SKM-1 treated with dmso at 0.1 percent for 144 hours (cell line): Measurements from ENCODE around the gene PLPP2.
"Not testable (repeated sequence)": the region's sequence is repeated elsewhere in the genome, so short reads cannot be mapped to it uniquely, and the experiment has no call there.

Experiments used
- DNase-seq: peaks from one replicate; lab custom pipeline; 2025; ENCODE audit not compliant: unreplicated experiment; lab: John Stamatoyannopoulos, UW

PLPP2 gene

DNA sequence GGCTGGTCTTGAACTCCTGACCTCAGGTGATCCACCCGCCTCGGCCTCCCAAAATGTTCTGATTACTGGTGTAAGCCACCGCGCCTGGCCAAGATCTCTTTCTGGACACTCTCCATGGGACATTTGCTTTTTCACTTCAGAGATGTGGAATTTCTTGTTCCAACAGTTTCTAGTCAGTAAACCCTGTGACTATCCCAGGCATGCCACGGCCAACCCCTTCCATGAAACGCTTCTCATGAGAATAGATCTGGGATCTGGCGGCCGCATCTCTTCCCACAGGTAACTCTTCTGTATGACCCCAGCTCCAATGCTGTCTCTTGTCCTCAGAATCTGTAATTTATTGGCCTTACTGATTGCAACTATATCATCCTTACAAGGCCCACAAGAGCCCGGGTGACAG, 16.2 kb downstream of the PLPP2 start:
- DNase-seq, result no peak

DNA sequence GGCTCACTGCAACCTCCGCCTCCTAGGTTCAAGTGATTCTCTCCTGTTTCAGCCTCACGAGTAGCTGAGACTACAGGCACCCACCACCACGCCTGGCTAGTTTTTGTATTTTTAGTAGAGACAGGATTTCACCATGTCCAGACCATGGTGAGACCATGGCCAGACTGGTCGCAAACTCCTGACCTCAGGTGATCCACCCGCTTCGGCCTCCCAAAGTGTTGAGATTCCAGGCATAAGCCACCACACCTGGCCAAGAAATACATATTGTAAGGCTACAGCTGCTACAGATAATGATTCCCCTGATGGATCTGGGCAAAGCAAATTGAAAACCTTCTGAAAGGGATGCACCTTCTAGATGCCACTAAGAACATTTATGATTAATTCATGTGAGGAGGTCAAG, 17.8 kb downstream of the PLPP2 start:
- no peak for DNase-seq

DNA sequence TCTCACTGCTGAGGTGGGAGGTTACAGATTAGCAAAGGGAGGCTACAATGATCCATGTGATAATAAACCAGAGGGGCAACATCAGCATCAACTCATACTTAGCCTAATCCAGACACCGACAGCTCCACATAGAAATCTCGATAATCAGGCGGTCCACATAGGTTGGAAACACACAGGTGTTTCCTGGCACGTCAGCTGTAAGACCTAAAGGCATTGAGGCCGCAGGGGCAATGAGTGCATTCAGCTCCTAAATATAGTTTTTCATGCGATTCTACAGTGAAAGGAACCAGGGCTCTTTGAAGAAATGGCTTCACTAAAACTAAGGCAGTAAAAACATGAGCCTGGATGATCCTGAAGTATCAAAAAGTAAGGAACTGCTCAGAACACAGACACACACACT, 19.3 kb downstream of the PLPP2 start:
- DNase-seq, result no peak

DNA sequence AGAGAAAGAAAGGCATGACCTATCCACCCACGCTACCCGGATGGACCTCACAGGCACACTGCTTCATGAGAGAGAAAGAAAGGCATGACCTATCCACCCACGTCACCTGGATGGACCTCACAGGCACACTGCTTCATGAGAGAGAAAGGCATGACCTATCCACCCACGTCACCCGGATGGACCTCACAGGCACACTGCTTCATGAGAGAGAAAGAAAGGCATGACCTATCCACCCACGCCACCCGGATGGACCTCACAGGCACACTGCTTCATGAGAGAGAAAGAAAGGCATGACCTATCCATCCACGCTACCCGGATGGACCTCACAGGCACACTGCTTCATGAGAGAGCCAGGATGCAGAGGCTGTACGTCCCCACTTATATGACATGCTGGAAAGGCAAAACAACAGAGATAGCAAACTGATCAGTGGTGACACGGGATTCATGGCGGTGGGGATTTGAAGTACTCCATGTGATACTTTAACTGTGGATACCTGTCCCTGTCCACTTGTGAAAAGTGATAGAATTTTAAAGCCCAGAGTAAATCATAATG, 20.4 kb downstream of the PLPP2 start:
- DNase-seq, result not testable (repeated sequence)

DNA sequence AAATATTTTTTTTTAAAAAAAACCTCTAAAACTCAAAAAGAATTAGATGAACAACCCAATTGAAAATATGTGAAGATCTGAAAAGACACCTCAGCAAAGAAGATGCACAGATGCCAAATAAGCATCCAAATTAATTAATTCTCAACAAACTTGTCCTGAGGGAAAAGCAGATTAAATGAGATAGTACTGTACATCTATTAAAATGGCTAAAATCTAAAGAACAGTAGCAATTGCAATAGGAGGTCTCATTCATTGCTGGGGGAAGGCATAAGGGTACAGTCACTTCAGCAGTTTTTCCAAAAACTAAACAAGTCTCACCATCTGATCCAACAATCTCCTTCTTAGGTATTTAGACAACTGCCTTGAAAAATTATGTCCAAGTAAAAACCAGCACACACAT, 22.0 kb downstream of the PLPP2 start:
- DNase-seq, result no peak

DNA sequence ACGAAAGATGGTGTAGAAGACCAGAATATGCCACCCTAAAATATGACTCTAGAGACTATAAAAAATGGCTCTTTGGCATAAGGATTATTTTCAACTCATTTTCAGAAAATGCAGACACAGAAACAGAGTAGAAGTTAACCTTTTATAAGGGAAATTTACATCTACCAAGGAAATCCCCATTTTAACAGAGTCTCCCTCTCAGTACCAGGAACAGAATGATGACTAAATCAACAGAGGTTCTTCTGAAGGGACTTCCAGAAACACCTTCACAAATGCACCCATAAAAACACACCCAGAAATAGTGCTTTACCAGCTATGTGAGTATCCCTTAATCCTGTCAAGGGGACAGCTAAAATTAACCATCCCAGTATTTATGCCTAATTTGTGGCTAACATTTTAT, 29.1 kb downstream of the PLPP2 start:
- DNase-seq, result no peak

DNA sequence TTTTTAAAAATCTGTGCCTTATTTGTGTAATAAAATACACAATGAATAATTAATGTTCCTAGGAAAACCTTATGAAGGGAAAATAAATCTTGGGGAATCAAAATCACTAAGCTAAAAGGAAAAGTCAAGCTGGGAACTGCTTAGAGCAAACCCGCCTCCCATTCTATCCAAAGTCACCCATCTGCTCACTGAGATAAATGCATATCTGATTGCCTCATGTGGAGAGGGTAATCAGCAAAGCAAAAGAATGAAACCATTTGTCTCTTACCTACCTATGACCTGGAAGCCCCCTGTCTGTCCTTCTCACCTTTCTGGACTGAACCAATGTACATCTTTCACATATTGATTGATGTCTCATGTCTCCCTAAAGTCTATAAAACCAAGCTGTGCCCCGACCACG, 34.4 kb downstream of the PLPP2 start:
- DNase-seq, result not testable (repeated sequence)

DNA sequence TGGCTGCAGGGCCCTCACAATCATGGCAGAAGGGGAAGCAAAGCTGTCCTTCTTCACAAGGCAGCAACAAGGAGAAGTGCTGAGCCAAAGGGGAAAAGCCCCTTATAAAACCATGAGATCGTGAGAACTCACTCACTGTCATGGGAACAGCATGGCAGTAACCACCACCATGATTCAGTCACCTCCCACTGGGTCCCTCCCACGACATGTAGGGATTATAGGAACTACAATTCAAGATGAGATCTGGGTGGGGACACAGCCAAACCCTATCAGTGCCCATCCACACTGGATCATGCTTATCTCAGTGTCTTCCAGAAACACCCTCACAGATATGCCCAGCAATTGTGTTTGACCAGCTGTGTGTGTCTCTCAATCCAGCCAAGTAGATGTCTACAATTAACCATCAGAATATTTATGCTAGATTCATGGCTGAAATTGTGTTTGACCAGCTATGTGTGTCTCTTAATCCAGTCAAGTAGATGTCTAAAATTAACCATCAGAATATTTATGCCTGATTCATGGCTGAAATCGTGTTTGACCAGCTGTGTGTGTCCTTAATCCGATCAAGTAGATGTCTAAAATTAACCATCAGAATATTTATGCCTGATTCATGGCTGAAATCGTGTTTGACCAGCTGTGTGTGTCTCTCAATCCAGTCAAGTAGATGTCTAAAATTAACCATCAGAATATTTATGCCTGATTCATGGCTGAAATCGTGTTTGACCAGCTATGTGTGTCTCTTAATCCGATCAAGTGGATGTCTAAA, 38.6 kb downstream of the PLPP2 start:
- DNase-seq, result not testable (repeated sequence)

DNA sequence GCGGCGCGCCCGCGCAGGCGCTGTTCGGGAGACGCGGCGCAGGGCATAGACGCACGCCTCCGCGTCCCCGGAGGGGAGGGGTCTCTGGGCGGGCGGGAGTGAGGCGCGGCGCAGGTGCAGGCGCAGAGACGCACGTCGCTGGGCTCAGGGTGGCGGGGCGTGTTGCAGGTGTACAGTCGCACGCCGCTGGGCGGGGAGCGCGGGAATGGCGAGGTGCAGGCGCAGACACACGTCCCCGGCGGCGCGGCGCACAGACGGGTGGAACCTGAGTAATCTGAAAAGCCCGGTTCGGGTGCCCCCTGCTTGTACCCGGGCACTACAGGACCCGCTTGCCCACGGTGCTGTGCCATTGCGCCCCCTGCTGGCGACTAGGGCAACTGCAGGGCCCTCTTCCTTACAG, 44.7 kb downstream of the PLPP2 start:
- DNase-seq, result no peak

DNA sequence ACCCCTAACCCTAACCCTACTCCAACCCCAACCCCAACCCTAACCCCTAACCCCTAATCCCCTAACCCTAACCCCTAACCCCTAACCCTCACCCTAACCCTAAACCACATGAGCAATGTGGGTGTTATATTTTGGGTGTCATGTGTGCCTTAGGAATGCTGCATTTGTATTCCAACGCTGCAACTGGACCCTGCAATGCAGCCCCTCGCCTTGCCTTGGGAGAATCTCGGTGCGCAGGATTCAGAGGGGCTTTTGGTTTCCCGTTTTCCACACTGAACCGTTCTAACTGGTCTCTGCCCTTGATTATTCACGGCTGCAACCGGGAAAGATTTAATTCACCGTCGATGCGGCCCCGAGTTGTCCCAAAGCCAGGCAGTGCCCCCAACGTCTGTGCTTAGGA, 45.3 kb downstream of the PLPP2 start:
- not testable (repeated sequence) for DNase-seq

DNA sequence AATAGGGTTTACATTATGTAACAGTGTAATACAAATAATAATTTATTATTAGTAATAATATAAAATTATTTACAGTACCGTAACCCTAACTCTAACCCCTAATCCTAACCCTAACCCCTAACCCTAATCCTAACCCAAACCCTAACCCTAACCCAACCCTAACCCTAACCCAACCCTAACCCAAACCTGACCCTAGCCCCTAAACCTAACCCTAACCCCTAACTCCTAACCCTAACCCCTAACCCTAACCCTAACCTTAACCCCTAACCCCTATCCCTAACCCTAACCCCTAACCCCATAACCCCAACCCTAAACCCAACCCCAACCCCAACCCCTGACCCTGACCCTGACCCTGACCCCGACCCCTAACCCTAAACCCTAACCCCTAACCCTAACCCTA, 45.7 kb downstream of the PLPP2 start:
- no peak for DNase-seq
